Neural crest cell (in vitro differentiated cells): ENCODE results near the gene KIAA1328. TPM values are rescaled to one million over a fixed set of nuclear protein-coding genes. Genes with fewer than 3 reads are reported as not detected.

Experiments used
- DNase-seq: peaks from one replicate; pipeline ENCODE4 v3.0.0; 2021; ENCODE audit warnings: low read depth, mixed read lengths, low spot score
- H3K27ac Mint-ChIP-seq: one replicate; pipeline ENCODE4 v1.8.0; 2021; ENCODE audit warnings: mild to moderate bottlenecking, mixed read lengths; ENCODE audit not compliant: unreplicated experiment
- H3K27me3 Mint-ChIP-seq: 2 replicates; pipeline ENCODE4 v1.8.0; 2021; ENCODE audit warnings: low read depth, mild to moderate bottlenecking, mixed read lengths
- H3K36me3 Mint-ChIP-seq: 2 replicates; pipeline ENCODE4 v1.8.0; 2021; ENCODE audit warnings: low read depth, mild to moderate bottlenecking, mixed read lengths
- H3K4me1 Mint-ChIP-seq: 2 replicates; pipeline ENCODE4 v1.8.0; 2021; ENCODE audit warnings: mixed read lengths
- H3K4me3 Mint-ChIP-seq: one replicate; pipeline ENCODE4 v1.8.0; 2021; ENCODE audit warnings: mild to moderate bottlenecking, mixed read lengths
- H3K9me3 Mint-ChIP-seq: 2 replicates; pipeline ENCODE4 v1.8.0; 2021; ENCODE audit warnings: mixed read lengths
- total RNA-seq: library from RNA; stranded (reverse); gene quantifications from 2 replicates; pipeline ENCODE4 v1.2.1, GENCODE V29; 2021
- TF ChIP-seq, protein P1 (sequence below): fragments of 200-600 bp; sonication (generic); conservative IDR thresholded peaks from 2 replicates; pipeline ENCODE4 v1.5.0; 2021; ENCODE audit warnings: antibody characterized with exemption, mild to moderate bottlenecking

The KIAA1328 gene
- total RNA-seq, 1 donor from 2014 or later = 12.3 TPM

DNA sequence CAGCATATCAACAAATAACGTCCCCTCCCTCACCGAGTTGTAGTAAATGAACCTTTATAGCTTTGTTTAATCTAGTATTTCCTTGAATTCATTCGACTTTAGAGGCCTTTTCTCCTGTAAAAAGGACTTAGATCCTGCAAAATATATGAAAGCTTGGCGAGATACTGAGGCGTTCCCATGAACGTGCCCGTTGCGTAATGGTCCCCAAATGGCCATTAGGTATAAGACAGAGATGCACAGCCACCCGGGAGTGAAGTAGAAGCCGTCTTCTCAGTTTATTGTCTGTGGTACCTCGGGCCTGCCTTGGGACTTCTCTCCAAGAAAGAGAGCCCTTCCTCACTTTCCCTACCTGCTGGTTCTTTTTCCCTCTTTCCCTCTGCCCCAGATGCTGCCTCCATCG lies 426.0 kb downstream of the KIAA1328 start:
- no peaks in the 10 kb centered on the region for H3K9me3 Mint-ChIP-seq
- H3K27ac Mint-ChIP-seq = no peak overlapping the region
- H3K4me3 Mint-ChIP-seq = peak overlapping the region; percentile 82
- TF ChIP-seq, protein P1, sequence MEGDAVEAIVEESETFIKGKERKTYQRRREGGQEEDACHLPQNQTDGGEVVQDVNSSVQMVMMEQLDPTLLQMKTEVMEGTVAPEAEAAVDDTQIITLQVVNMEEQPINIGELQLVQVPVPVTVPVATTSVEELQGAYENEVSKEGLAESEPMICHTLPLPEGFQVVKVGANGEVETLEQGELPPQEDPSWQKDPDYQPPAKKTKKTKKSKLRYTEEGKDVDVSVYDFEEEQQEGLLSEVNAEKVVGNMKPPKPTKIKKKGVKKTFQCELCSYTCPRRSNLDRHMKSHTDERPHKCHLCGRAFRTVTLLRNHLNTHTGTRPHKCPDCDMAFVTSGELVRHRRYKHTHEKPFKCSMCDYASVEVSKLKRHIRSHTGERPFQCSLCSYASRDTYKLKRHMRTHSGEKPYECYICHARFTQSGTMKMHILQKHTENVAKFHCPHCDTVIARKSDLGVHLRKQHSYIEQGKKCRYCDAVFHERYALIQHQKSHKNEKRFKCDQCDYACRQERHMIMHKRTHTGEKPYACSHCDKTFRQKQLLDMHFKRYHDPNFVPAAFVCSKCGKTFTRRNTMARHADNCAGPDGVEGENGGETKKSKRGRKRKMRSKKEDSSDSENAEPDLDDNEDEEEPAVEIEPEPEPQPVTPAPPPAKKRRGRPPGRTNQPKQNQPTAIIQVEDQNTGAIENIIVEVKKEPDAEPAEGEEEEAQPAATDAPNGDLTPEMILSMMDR = no peak
- peaks cover 70% of the 10 kb centered on the region for H3K27me3 Mint-ChIP-seq
- no peak for DNase-seq
- H3K4me1 Mint-ChIP-seq = peaks cover 5% of the 10 kb centered on the region
- no peaks in the 10 kb centered on the region for H3K36me3 Mint-ChIP-seq

DNA sequence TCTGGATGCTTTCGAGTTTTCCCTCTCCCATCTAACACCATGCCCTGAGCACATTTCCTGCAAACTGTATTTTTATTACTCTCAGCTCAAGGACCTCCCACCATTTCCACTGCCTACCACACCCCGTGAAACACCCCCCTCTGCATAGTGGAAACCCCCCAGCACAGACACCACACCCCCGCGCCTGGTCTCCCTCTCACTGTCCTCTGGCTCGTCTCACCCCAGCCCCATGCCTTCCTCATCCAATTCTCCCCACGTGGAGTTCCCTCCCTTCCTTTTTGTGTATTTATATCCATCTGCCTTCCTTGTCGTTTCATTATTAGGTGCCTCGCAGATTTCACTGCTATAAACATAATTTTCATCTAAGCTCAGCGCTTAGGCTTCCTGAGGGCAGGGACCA lies 429.2 kb downstream of the KIAA1328 start:
- no peak for DNase-seq
- Mint-ChIP-seq H3K27ac (no peak overlapping the region), H3K4me1 (no peaks in the 10 kb centered on the region), H3K36me3 (no peaks in the 10 kb centered on the region), H3K9me3 (no peaks in the 10 kb centered on the region), H3K4me3 (no peak overlapping the region), H3K27me3 (peaks cover 54% of the 10 kb centered on the region)
- TF ChIP-seq, protein P1 = no peak

DNA sequence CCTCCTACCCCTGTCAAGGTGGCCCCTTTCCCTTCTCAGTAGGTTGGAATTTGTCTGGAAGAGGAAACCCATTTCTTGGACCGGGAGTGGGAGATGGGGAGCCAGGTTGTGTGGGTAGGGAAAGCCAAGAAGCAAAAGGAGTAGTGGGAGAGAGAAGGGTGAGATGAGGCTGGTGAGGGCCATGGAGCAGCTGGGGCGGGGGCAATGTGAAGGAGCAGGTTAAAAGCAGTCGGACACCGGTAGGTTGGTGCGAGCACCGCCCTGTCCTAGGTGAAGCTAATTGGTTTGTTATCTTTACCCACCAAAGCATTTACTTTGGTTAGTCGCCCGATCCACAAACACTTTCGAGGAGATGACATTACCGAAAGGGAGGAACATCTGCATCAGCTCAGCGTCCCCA lies 429.9 kb downstream of the KIAA1328 start:
- no peaks in the 10 kb centered on the region for H3K9me3 Mint-ChIP-seq
- TF ChIP-seq, protein P1 = no peak
- H3K4me3 Mint-ChIP-seq = no peak overlapping the region
- no peak for DNase-seq
- no peaks in the 10 kb centered on the region for H3K4me1 Mint-ChIP-seq
- peaks cover 53% of the 10 kb centered on the region for H3K27me3 Mint-ChIP-seq
- no peak overlapping the region for H3K27ac Mint-ChIP-seq
- no peaks in the 10 kb centered on the region for H3K36me3 Mint-ChIP-seq

DNA sequence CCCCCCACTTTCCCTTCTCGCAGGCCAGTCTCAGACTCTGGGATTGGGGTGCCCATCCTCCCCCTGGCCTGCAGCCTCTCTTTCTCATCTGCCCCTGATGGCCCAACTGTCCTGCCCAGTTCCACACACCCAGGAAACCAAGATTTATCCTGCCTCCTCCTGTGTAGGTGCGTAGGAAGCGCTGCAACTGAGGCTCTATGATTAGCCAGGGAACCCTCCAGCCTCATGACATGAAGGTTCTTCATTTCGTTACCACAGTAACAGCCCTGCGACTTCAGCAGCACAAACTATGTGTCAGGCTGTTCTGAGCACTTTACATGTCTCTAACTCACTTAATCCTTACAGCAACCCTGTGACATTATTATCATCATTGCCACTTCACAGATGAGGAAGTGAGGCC lies 430.8 kb downstream of the KIAA1328 start:
- no peaks in the 10 kb centered on the region for H3K4me1 Mint-ChIP-seq
- H3K36me3 Mint-ChIP-seq = no peaks in the 10 kb centered on the region
- H3K27me3 Mint-ChIP-seq = peaks cover 50% of the 10 kb centered on the region
- no peak overlapping the region for H3K4me3 Mint-ChIP-seq
- DNase-seq = no peak
- no peak overlapping the region for H3K27ac Mint-ChIP-seq
- TF ChIP-seq, protein P1 = no peak
- no peaks in the 10 kb centered on the region for H3K9me3 Mint-ChIP-seq

DNA sequence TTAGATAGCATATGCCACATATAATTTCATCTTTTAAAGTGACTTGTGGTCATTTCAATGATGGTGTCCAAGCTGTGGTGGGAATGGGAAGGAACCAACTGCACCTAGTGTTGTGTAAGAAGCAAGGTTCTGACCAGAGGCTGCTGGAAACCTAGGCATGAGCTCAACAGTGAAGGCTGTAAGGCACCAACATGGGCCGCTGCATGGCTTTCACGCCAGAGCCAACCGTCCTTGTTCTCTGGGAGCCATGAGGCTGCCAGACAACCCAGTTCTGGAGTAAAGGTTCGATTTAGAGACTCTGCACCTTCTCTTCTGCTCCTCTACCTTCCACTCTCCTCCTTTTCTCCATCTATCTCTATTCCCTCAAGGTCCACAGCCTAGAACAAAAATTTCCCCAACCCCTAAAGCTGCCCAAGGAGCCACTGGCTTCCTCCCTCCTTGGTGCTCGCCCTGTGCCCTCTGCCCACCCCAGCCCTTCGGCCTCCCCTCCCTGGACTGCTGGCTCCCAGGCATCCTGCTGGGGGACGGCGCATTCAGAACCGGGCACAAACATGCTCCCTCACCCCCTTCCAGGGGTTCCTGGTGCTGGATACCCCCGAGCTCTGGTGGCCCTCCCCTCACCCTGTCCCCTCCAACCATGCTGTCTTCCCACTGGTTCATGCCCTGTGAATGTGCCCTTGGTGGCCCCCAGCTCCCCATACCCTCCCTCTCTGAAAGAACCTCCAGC lies 431.6 kb downstream of the KIAA1328 start:
- Mint-ChIP-seq H3K27me3 (peaks cover 42% of the 10 kb centered on the region), H3K36me3 (no peaks in the 10 kb centered on the region), H3K4me1 (no peaks in the 10 kb centered on the region), H3K9me3 (no peaks in the 10 kb centered on the region), H3K4me3 (no peak overlapping the region), H3K27ac (no peak overlapping the region)
- DNase-seq = no peak
- TF ChIP-seq, protein P1 = no peak
